ENCODE results near the gene ADGRB3.

DNA sequence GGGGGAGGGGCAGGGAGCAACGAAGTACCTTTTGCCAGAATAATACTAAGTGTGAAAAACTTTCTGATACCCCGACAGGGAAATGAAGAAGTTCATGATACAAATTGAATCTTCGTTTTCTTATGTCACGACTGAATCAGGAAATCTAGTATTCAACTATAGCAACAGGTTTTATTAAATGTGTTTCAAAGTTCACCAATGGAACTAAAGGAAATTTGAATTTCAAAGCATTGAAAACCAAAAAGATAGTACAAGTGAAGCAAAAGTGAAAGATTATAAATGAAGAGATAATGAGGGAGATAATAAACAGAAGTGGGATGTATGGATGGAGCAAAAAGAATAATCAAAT lies 333.2 kb downstream of the ADGRB3 start:
- no peak for TF ChIP-seq POLR2A (IDR thresholded peaks at IDR 0.05)
- TF ChIP-seq, protein P1, sequence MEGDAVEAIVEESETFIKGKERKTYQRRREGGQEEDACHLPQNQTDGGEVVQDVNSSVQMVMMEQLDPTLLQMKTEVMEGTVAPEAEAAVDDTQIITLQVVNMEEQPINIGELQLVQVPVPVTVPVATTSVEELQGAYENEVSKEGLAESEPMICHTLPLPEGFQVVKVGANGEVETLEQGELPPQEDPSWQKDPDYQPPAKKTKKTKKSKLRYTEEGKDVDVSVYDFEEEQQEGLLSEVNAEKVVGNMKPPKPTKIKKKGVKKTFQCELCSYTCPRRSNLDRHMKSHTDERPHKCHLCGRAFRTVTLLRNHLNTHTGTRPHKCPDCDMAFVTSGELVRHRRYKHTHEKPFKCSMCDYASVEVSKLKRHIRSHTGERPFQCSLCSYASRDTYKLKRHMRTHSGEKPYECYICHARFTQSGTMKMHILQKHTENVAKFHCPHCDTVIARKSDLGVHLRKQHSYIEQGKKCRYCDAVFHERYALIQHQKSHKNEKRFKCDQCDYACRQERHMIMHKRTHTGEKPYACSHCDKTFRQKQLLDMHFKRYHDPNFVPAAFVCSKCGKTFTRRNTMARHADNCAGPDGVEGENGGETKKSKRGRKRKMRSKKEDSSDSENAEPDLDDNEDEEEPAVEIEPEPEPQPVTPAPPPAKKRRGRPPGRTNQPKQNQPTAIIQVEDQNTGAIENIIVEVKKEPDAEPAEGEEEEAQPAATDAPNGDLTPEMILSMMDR (IDR thresholded peaks at IDR 0.05) = no peak
